Forelimb muscle (tissue), 1 donor: Measurements from ENCODE around the gene RNPEPL1. TPM values are rescaled to one million over a fixed set of nuclear protein-coding genes. Genes with fewer than 3 reads are reported as not detected.

Experiments
- DNase-seq: peaks from one replicate; pipeline ENCODE4 v3.0.0-alpha.2; 2013; ENCODE audit warnings: low read depth
- polyA plus RNA-seq: library from polyadenylated mRNA; unstranded; fragments of 120-200 nt; gene quantifications from one replicate; pipeline ENCODE4 v1.2.1, GENCODE V29; 2013; ENCODE audit not compliant: insufficient read length

RNPEPL1 gene
- polyA plus RNA-seq, 1 donor: 33.2 TPM

DNA sequence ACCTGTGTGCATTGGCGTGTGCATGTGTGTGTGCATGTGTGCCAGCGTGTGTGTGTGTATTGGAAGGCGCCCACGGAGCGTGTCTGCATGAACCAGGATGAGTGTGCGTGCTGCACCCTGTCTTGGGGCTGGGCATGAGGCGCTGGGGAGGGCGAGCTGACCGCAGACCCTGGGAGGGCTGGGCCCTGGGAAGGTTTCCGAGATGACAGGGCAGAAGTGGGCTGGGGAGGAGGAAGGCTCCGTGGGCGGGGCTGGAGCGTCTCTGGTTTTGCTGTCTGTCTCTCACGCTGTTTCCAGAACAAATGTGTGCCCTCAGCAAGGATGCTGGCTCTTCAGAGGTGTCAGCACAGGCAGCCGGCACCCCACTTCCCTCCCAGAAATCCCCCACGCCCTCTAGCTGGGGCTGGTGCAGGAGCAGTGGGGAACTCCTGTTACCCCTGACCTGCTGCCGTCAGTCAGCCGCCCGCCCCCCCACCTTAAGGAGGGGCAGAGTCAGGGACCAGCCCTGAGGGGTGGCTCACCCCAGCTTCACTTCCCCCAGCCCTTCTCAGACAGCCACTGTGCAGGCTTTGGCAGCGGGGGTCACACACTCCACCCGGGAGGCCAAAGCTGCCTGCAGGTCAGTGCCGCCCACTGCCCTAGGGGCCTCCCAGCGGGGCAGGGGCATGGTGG, 56.8 kb downstream of the RNPEPL1 start, which contains the start of gene GPR35:
Gene GPR35, plus strand, starts transcription at position 531 of the 672 bp plus-strand sequence. CDS start 4,473 bp downstream, outside the sequence.
- no peak for DNase-seq

DNA sequence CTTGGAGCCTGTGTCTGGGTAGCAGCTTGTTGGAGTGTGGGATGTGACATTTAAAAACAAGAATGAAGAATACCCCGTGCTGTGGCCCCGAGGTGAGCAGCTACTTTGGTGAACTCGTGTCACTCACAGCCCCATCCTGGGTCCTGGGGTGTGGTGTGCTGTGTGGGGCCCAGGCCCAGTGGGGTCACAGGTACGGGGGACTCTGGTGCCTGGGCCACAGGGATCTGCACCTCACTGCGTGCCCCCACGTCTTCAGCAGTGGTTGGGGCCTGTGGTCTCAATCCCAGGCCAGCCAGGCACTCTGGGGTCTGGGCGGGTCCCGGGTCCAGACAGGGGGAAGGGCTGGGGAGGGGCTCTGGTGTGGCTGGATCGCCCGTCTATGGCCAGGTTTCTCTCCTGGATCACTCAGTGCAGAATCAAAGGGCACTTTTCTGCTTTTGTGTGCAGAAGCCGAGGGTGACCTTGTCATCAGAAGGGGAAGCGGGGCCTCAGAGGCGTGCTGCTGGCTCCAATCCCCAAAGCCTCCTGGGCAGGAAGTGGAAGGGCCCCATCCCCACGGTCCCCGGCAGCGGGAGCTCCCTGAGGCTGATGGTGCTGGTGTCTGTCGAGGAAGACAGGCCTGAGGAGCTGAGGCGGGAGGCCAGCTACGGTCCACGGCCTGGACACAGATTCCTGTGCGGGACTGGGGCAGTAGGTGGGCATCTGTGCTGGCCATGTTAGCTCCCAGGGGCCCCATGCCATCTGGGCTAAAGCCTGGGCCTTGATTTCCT, 58.4 kb downstream of the RNPEPL1 start:
- no peak for DNase-seq

DNA sequence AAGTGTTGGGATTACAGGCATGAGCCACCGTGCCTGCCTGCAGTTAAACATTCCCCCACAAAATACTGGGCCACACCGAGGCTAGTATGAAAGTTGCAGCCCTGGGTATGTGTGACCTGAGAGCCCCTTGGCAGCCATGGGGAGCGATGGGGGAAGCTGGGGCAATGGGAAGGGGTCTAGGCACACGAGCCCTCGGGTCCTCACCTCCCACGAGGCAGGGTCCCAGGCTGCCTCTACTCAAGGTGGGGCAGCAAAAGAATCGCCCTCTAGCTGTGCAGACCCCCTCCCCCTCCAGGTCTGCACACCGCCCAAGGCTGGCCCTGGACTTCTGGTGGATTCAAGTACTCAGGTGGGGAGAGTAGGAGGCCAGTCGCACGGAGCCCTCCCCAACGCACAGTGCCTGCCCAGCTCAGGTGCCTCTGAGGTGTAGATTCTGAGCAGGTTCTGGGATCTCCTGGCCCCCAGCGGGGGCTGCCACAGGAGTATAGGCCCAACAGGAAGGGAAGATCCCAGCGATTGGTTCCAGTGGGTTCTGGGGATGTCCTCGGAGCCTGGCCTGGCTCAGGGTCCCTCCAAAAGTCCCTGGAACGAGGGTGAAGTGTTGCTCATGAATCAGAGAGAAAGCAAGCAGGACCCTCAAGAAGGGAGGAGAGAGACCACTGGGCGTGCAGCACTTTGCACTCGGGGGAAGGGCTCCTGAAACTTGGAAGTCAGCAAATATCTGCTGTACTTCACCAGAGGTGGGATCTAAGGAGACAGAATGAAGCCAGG, 59.6 kb downstream of the RNPEPL1 start:
- no peak for DNase-seq

DNA sequence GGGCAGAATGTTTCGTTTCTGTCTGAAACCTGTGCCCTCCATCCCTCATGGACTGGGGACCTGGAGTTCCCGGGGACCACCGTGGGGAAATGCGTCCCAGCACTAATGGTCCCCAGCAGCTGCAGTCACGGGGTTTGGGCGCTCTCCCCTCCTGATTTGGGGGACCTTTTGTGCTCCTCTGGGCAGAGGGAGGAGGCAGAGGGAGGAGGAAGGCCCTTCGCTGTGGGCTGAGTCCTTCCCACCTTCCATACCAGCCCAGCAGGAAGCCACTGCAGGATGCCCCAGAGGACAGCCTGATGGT, 60.2 kb downstream of the RNPEPL1 start:
- DNase-seq: no peak

DNA sequence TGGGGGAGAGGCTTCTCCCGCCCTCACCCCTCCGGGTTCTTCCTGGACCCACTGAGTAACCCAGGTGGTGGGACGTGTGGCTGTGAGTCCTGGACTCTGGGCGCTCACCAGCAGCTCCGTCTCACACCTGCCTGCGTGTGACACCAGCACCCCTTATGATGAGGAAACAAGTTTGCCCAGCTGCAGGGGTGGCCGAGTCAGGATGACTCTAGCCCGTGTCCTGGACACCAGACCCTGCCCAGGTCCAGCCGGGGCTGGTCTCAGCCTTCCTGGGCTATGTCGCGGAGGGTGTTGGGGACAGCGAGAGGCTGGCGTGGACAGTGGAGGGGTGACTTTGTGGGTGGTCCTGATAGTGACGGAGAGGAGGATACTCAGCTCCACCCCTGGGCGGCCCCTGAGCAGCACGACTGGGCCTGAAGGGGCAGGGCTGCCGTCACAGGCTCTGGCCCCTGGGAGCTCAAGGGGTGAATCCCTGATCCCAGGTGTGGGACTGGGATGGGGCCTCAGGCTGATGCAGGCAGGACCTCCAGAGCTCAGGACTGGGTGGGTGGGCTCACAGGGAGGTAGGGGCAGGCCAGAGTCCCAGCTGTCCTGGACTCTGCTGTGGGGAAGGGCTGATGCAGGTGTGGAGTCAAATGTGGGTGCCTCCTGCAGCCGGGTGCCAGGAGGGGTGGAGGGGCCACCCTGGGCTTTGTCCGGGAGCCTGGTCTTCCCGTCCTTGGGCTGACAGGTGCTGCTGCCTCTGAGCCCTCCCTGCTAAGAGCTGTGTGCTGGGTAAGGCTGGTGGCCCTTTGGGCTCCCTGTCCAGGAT, 60.7 kb downstream of the RNPEPL1 start:
- no peak for DNase-seq

DNA sequence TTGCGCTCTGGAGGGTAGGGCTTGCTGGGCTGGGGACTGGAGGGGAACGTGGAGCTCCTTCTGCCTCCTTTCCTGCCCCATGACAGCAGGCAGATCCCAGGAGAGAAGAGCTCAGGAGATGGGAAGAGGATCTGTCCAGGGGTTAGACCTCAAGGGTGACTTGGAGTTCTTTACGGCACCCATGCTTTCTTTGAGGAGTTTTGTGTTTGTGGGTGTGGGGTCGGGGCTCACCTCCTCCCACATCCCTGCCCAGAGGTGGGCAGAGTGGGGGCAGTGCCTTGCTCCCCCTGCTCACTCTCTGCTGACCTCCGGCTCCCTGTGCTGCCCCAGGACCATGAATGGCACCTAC, 61.3 kb downstream of the RNPEPL1 start:
- DNase-seq: no peak

DNA sequence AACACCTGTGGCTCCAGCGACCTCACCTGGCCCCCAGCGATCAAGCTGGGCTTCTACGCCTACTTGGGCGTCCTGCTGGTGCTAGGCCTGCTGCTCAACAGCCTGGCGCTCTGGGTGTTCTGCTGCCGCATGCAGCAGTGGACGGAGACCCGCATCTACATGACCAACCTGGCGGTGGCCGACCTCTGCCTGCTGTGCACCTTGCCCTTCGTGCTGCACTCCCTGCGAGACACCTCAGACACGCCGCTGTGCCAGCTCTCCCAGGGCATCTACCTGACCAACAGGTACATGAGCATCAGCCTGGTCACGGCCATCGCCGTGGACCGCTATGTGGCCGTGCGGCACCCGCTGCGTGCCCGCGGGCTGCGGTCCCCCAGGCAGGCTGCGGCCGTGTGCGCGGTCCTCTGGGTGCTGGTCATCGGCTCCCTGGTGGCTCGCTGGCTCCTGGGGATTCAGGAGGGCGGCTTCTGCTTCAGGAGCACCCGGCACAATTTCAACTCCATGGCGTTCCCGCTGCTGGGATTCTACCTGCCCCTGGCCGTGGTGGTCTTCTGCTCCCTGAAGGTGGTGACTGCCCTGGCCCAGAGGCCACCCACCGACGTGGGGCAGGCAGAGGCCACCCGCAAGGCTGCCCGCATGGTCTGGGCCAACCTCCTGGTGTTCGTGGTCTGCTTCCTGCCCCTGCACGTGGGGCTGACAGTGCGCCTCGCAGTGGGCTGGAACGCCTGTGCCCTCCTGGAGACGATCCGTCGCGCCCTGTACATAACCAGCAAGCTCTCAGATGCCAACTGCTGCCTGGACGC, 61.9 kb downstream of the RNPEPL1 start:
- DNase-seq: no peak

Other genes starting within 250 kb of the RNPEPL1 start
- gene GPC1, start 132.8 kb upstream of the RNPEPL1 start, polyA plus RNA-seq: 97.8 TPM
- gene ANKMY1, start 10.5 kb upstream of the RNPEPL1 start, polyA plus RNA-seq: 9.7 TPM
- 10.9 TPM for gene DUSP28, start 8.1 kb upstream of the RNPEPL1 start, polyA plus RNA-seq
- gene CAPN10, start 18.2 kb downstream of the RNPEPL1 start, polyA plus RNA-seq: 15.4 TPM
- 1.7 TPM for gene GPR35, start 57.0 kb downstream of the RNPEPL1 start, polyA plus RNA-seq
- gene AQP12B, start 114.4 kb downstream of the RNPEPL1 start, polyA plus RNA-seq: 1.1 TPM
- 0.76 TPM for gene AQP12A, start 123.4 kb downstream of the RNPEPL1 start, polyA plus RNA-seq